Measurements from ENCODE around the gene IGSF10. TPM values are rescaled to one million over a fixed set of nuclear protein-coding genes. Genes with fewer than 3 reads are reported as not detected.

IGSF10 gene
- total RNA-seq, 1 donor from 2014 or later: 1.2 TPM

- TF ChIP-seq, protein P1, sequence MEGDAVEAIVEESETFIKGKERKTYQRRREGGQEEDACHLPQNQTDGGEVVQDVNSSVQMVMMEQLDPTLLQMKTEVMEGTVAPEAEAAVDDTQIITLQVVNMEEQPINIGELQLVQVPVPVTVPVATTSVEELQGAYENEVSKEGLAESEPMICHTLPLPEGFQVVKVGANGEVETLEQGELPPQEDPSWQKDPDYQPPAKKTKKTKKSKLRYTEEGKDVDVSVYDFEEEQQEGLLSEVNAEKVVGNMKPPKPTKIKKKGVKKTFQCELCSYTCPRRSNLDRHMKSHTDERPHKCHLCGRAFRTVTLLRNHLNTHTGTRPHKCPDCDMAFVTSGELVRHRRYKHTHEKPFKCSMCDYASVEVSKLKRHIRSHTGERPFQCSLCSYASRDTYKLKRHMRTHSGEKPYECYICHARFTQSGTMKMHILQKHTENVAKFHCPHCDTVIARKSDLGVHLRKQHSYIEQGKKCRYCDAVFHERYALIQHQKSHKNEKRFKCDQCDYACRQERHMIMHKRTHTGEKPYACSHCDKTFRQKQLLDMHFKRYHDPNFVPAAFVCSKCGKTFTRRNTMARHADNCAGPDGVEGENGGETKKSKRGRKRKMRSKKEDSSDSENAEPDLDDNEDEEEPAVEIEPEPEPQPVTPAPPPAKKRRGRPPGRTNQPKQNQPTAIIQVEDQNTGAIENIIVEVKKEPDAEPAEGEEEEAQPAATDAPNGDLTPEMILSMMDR (IDR thresholded peaks at IDR 0.05): no peak
- H3K36me3 Mint-ChIP-seq (ENCODE audit: unreplicated experiment): no peaks in the 10 kb centered on the region
- no peak overlapping the region for H3K4me3 Mint-ChIP-seq (ENCODE audit: unreplicated experiment)
- H3K9me3 Mint-ChIP-seq (ENCODE audit: unreplicated experiment): peaks cover 26% of the 10 kb centered on the region
- no peaks in the 10 kb centered on the region for H3K4me1 Mint-ChIP-seq (ENCODE audit: unreplicated experiment)
- no peak overlapping the region for H3K27ac Mint-ChIP-seq (ENCODE audit: unreplicated experiment)
- H3K27me3 Mint-ChIP-seq (ENCODE audit: unreplicated experiment): peaks cover 17% of the 10 kb centered on the region
- no peak for DNase-seq (ENCODE audit: extremely low spot score, unreplicated experiment)
Observed at GRCh38 chr3:151483488-151483887, 22.6 kb upstream of the IGSF10 start.

- peaks cover 5% of the 10 kb centered on the region for H3K27me3 Mint-ChIP-seq (ENCODE audit: unreplicated experiment)
- no peak for DNase-seq (ENCODE audit: extremely low spot score, unreplicated experiment)
- no peaks in the 10 kb centered on the region for H3K36me3 Mint-ChIP-seq (ENCODE audit: unreplicated experiment)
- H3K4me3 Mint-ChIP-seq (ENCODE audit: unreplicated experiment): no peak overlapping the region
- no peak overlapping the region for H3K27ac Mint-ChIP-seq (ENCODE audit: unreplicated experiment)
- peaks cover 25% of the 10 kb centered on the region for H3K9me3 Mint-ChIP-seq (ENCODE audit: unreplicated experiment)
- peaks cover 4% of the 10 kb centered on the region for H3K4me1 Mint-ChIP-seq (ENCODE audit: unreplicated experiment)
- TF ChIP-seq, protein P1 (IDR thresholded peaks at IDR 0.05): no peak
Observed at GRCh38 chr3:151480492-151480891, 19.6 kb upstream of the IGSF10 start.

- no peak overlapping the region for H3K27ac Mint-ChIP-seq (ENCODE audit: unreplicated experiment)
- TF ChIP-seq, protein P1 (IDR thresholded peaks at IDR 0.05): no peak
- no peak for DNase-seq (ENCODE audit: extremely low spot score, unreplicated experiment)
- H3K4me1 Mint-ChIP-seq (ENCODE audit: unreplicated experiment): peaks cover 4% of the 10 kb centered on the region
- no peaks in the 10 kb centered on the region for H3K27me3 Mint-ChIP-seq (ENCODE audit: unreplicated experiment)
- H3K4me3 Mint-ChIP-seq (ENCODE audit: unreplicated experiment): no peak overlapping the region
- peaks cover 18% of the 10 kb centered on the region for H3K9me3 Mint-ChIP-seq (ENCODE audit: unreplicated experiment)
- no peaks in the 10 kb centered on the region for H3K36me3 Mint-ChIP-seq (ENCODE audit: unreplicated experiment)
Observed at GRCh38 chr3:151479452-151479851, 18.6 kb upstream of the IGSF10 start.

GRCh38 chr3:151478335-151478697, 17.5 kb upstream of the IGSF10 start:
- Mint-ChIP-seq H3K9me3 (ENCODE audit: unreplicated experiment) (peaks cover 17% of the 10 kb centered on the region), H3K36me3 (ENCODE audit: unreplicated experiment) (no peaks in the 10 kb centered on the region), H3K27me3 (ENCODE audit: unreplicated experiment) (no peaks in the 10 kb centered on the region), H3K4me3 (ENCODE audit: unreplicated experiment) (no peak overlapping the region), H3K27ac (ENCODE audit: unreplicated experiment) (no peak overlapping the region), H3K4me1 (ENCODE audit: unreplicated experiment) (peaks cover 4% of the 10 kb centered on the region)
- DNase-seq (ENCODE audit: extremely low spot score, unreplicated experiment): no peak
- TF ChIP-seq, protein P1 (IDR thresholded peaks at IDR 0.05): no peak

DNA sequence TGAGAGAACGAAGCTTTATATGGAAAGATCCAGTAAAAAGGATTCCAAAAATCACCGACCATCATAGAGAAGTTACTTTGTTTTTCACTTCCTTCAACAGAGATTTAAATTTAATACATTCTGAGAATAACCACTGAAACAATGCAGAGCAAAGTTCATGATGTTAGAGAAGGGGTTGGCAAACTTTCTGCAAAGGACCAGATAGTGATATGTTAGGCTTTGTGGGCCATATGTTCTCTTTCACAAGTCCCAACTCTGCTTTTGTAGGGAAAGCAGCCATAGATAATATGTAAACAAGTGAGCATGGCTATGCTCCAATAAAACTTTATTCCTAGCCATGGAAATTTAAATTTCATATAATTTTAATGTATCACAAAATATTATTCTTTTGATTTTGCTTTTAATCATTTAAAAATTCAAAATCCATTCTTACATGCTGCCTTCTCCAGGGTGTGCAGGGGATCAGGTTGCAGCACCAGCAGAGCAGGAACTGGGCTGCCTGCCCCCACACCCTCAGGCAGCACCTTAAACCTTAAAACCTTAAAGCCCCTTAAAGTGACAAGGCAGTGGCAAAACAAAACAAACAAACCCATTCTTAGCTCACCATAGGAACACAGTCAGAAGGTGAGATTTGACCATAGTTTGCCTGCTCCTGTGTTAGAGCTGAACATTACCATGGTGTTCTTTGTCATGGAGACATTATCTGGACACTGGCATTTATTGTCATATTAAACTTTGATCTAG, 16.9 kb upstream of the IGSF10 start:
- DNase-seq (ENCODE audit: extremely low spot score, unreplicated experiment): no peak
- H3K27me3 Mint-ChIP-seq (ENCODE audit: unreplicated experiment): no peaks in the 10 kb centered on the region
- no peaks in the 10 kb centered on the region for H3K36me3 Mint-ChIP-seq (ENCODE audit: unreplicated experiment)
- H3K9me3 Mint-ChIP-seq (ENCODE audit: unreplicated experiment): peaks cover 11% of the 10 kb centered on the region
- TF ChIP-seq, protein P1 (IDR thresholded peaks at IDR 0.05): no peak
- no peak overlapping the region for H3K27ac Mint-ChIP-seq (ENCODE audit: unreplicated experiment)
- no peak overlapping the region for H3K4me3 Mint-ChIP-seq (ENCODE audit: unreplicated experiment)
- H3K4me1 Mint-ChIP-seq (ENCODE audit: unreplicated experiment): peaks cover 4% of the 10 kb centered on the region
